ENCODE measurements around the gene NFKBIB. TPM values are rescaled to one million over a fixed set of nuclear protein-coding genes. Genes with fewer than 3 reads are reported as not detected.

The NFKBIB gene
- total and polyA plus RNA-seq, 2 of the 8 experiments (the other 6 are each of a cell fraction or from before 2014, with no cell fraction given), result 37.3 to 44.1 TPM

- Histone ChIP-seq H3K4ac (replicated peaks; ENCODE audit: insufficient read length, low read depth, low read length) (no peak overlapping the region), H4K91ac (replicated peaks; ENCODE audit: insufficient read length, low read length) (no peak overlapping the region), H3K79me2 (ENCODE audit: control insufficient read depth in 1 of 2, insufficient read depth in 2 of 2, low read length in 2 of 2) (no peaks in the 10 kb centered on the region), H3K56ac (replicated peaks; ENCODE audit: insufficient read length, low read depth, low read length) (no peak overlapping the region), H4K20me1 (replicated peaks in 1 of 2; ENCODE audit: control insufficient read depth in 1 of 2, insufficient read depth in 2 of 2, low read length in 2 of 2) (no peaks in the 10 kb centered on the region), H3K36me3 (ENCODE audit: control insufficient read depth in 2 of 4, insufficient read depth in 4 of 4, low read length in 3 of 4) (no peaks in the 10 kb centered on the region), H2BK15ac (ENCODE audit: low read length) (no peak overlapping the region), H2BK120ac (replicated peaks; ENCODE audit: low read depth, low read length) (no peak overlapping the region), H2BK20ac (ENCODE audit: low read length) (no peak overlapping the region), H3K18ac (ENCODE audit: extremely low read depth, low read length) (no peak overlapping the region), H3K9me3 (ENCODE audit: insufficient read depth in 2 of 2, low read depth in 1 of 2, low read length in 1 of 2) (no peaks in the 10 kb centered on the region), H3K23ac (ENCODE audit: insufficient read length) (no peak overlapping the region), H3K4me1 (replicated peaks in 1 of 4; ENCODE audit: control insufficient read depth in 3 of 4, insufficient read depth in 4 of 4, low read length in 3 of 4) (peaks cover 0 to 8% (median 3%) of the 10 kb centered on the region in 4 experiments; a peak in 6 of 7 replicates), H3K4me3 (ENCODE audit: extremely low read depth in 1 of 4, insufficient read depth in 2 of 4, low read depth in 3 of 4, low read length in 4 of 4) (no peak overlapping the region), H4K5ac (ENCODE audit: insufficient read length, low read depth, low read length) (no peak overlapping the region), H3K27me3 (replicated peaks in 1 of 4; ENCODE audit: control insufficient read depth in 3 of 4, extremely low read depth in 1 of 4, insufficient read depth in 3 of 4, low read length in 3 of 4) (no peaks in the 10 kb centered on the region), H3K14ac (ENCODE audit: insufficient read length) (no peak overlapping the region), H4K8ac (ENCODE audit: extremely low read depth, insufficient read depth, low read length) (0 out of 2 replicates have a peak overlapping the region, but pooled peaks have one; percentile 21), H3K27ac (ENCODE audit: low read depth, low read length) (no peak overlapping the region), H3K23me2 (ENCODE audit: low read depth, low read length) (no peaks in the 10 kb centered on the region), H2BK12ac (ENCODE audit: low read depth, low read length) (no peak overlapping the region), H2AFZ (ENCODE audit: low read length) (no peak overlapping the region), H3K79me1 (ENCODE audit: low read depth, low read length) (no peaks in the 10 kb centered on the region), H3K4me2 (ENCODE audit: insufficient read depth in 1 of 2, low read depth in 2 of 2, low read length in 2 of 2) (no peak overlapping the region), H2BK5ac (ENCODE audit: low read depth, low read length) (no peak overlapping the region), H3K9ac (replicated peaks in 1 of 4; ENCODE audit: extremely low read depth in 1 of 4, low read depth in 3 of 4, low read length in 3 of 4) (no peak overlapping the region), H2AK5ac (ENCODE audit: low read depth, low read length) (no peak overlapping the region)
- ChIA-PET CTCF (ENCODE audit: partially characterized antibody) (interaction anchor here (0.7 to 2.5 kb wide), 4 partner anchors 11 to 29 kb away, joined by 4 to 20 read pairs (median 6); no protein-coding TSS in a partner anchor), POLR2A (ENCODE audit: partially characterized antibody) (interaction anchor here (0.6 to 6.1 kb wide), 4 partner anchors 10 to 195 kb away, joined by 4 to 35 read pairs (median 4); no protein-coding TSS in a partner anchor)
- DNase-seq (ENCODE audit: low read depth in 1 of 2, low spot score in 2 of 2), result no peak
- WGBS, 2 experiments (ENCODE audit: extremely low coverage in 1 of 2, insufficient coverage in 1 of 2, insufficient read length in 1 of 2, insufficient replicate concordance in 2 of 2, low coverage in 1 of 2, low lambda C conversion rate in 2 of 2, missing lambda C conversion rate in 1 of 2), result 90% methylated on average over 12 of the region's 19 CpGs; no CpG with 5 or more reads in 1 of the 2 experiments
- no peak for FAIRE-seq
- TF ChIP-seq CREB1 (IDR thresholded peaks at IDR 0.05), result no peak
- no peak for TF ChIP-seq JUND (IDR thresholded peaks at IDR 0.05; ENCODE audit: low read length)
- no peak for TF ChIP-seq ASH2L (IDR thresholded peaks at IDR 0.05; ENCODE audit: low read length)
- no peak for TF ChIP-seq SRF (IDR thresholded peaks at IDR 0.05; ENCODE audit: low read depth, low read length)
- no peak for TF ChIP-seq SAP30 (IDR thresholded peaks at IDR 0.05; ENCODE audit: insufficient read depth, insufficient replicate concordance, low read length)
- TF ChIP-seq KDM1A (IDR thresholded peaks at IDR 0.05; ENCODE audit: borderline replicate concordance, low read length), result no peak
- no peak for TF ChIP-seq USF2 (IDR thresholded peaks at IDR 0.05; ENCODE audit: low read length)
- no peak for TF ChIP-seq ATF3 (IDR thresholded peaks at IDR 0.05; ENCODE audit: insufficient read depth, low read depth, low read length)
- no peak for TF ChIP-seq CHD1 (IDR thresholded peaks at IDR 0.05; ENCODE audit: low read depth, low read length)
- no peak for TF ChIP-seq KDM5A (IDR thresholded peaks at IDR 0.05; ENCODE audit: low read length)
- no peak for TF ChIP-seq CTBP2 (IDR thresholded peaks at IDR 0.05; ENCODE audit: borderline replicate concordance, insufficient read depth, insufficient read length, low read length)
These were observed 18.7 kb upstream of the NFKBIB start for GRCh38 chr19:38880882-38881609.

Measured in H1 (cell line).